HL-60 (cell line): ENCODE results near the gene CACNA2D3.

ENCODE experiments used
- GABPA ChIP-seq: IDR thresholded peaks from 2 replicates; pipeline ENCODE4 v1.6.1; 2012; ENCODE audit warnings: low read depth
- POLR2AphosphoS5 ChIP-seq: IDR thresholded peaks from 2 replicates; pipeline ENCODE4 v1.6.1; 2012; ENCODE audit warnings: low read depth
- TF ChIP-seq, protein P1 (sequence below): IDR thresholded peaks from one replicate; pipeline ENCODE4 v1.5.1; 2011; ENCODE audit warnings: low read length, control low read depth, inconsistent platforms; ENCODE audit not compliant: insufficient read depth

DNA sequence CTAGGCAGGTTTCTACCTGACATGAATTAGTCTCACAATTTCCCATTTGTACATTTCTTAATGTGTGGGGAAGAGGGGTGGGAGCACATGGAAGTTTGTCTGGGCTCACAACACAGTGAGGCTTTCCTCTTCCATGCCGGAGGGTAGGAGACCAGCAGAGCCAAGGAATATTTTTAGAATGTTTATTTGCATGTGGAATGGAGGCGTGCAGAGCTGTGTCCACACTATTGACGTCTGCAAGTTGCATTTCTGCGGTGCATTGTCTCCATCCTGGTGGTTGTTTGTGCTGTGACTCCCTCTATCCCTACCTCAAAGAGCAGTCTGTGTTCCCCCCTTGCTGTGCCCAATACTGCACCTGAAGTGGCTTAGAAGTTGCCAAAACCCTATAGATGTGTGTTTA lies 908.6 kb downstream of the CACNA2D3 start:
- TF ChIP-seq, protein P1, sequence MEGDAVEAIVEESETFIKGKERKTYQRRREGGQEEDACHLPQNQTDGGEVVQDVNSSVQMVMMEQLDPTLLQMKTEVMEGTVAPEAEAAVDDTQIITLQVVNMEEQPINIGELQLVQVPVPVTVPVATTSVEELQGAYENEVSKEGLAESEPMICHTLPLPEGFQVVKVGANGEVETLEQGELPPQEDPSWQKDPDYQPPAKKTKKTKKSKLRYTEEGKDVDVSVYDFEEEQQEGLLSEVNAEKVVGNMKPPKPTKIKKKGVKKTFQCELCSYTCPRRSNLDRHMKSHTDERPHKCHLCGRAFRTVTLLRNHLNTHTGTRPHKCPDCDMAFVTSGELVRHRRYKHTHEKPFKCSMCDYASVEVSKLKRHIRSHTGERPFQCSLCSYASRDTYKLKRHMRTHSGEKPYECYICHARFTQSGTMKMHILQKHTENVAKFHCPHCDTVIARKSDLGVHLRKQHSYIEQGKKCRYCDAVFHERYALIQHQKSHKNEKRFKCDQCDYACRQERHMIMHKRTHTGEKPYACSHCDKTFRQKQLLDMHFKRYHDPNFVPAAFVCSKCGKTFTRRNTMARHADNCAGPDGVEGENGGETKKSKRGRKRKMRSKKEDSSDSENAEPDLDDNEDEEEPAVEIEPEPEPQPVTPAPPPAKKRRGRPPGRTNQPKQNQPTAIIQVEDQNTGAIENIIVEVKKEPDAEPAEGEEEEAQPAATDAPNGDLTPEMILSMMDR: no peak
- TF ChIP-seq POLR2AphosphoS5: no peak
- TF ChIP-seq GABPA: no peak
